Fibroblast of the aortic adventitia (primary cell): ENCODE measurements around the gene BICD2. TPM values are rescaled to one million over a fixed set of nuclear protein-coding genes. Genes with fewer than 3 reads are reported as not detected.

Experiments
- DNase-seq: peaks from one replicate; pipeline ENCODE4 v3.0.0-alpha.2; 2010; ENCODE audit warnings: low read depth
- H3K4me3 ChIP-seq: 2 replicates; pipeline ENCODE4 v1.5.1; 2011; ENCODE audit warnings: low read depth, mild to moderate bottlenecking, control low read depth, low read length, moderate library complexity
- CTCF ChIP-seq: IDR thresholded peaks from 2 replicates; pipeline ENCODE4 v1.5.1; 2011; ENCODE audit warnings: mild to moderate bottlenecking, low read length, control low read depth, inconsistent platforms; ENCODE audit not compliant: insufficient read depth
- total RNA-seq: library from RNA; depleted of rRNA; stranded (reverse); fragments of >200 nt; gene quantifications from 2 replicates; pipeline ENCODE4 v1.2.3, GENCODE V29; 2012; ENCODE audit warnings: low replicate concordance

Gene BICD2
- total RNA-seq, 1 donor: 39.7 TPM

DNA sequence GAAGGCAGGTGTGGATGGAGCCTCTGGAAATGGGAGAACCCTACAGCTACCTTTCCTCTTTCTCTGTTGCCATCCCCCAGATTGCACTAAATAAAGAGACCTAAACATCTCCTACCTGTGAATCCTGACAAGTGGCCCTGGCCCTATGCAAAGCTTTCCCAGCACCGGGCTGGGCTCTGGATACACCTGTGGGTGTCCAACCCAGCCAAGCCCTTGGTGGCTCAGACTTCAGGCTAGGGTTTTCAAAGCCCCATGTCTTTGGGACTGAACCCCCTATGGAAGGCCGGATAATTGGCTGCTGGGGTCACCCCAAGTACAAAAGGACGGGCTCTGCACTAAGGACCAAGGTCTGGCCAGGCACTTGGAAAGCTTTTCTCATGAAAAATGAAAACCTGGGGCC is 50.6 kb downstream of the BICD2 start:
- TF ChIP-seq CTCF: no peak
- no peak overlapping the region for H3K4me3 ChIP-seq
- no peak for DNase-seq

GRCh38 chr9:92713528-92713927 is 51.1 kb downstream of the BICD2 start:
- DNase-seq: no peak
- H3K4me3 ChIP-seq: no peak overlapping the region
- TF ChIP-seq CTCF: no peak

- DNase-seq: no peak
- no peak overlapping the region for H3K4me3 ChIP-seq
- no peak for TF ChIP-seq CTCF
These were observed 51.9 kb downstream of the BICD2 start for GRCh38 chr9:92712767-92713166.

DNA sequence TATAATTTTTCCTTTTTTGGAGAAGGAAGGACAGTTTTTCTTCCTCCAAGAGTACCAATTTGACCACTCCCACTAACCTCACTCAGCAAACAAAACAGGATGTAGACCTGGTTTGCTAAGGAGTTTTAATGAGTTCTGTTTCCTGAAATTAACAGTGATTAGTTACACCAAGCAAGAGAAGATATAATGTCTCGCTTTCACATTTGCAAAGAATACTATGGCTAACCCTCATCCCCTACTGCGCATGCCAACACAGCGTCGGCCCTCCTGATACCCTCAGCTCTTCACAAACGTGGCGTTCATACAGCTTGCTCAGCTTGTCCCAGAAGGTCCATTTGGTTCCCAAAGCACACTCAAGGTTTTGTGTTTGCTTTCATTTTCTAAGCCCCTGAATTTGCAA is 52.8 kb downstream of the BICD2 start:
- DNase-seq: no peak
- TF ChIP-seq CTCF: no peak
- H3K4me3 ChIP-seq: no peak overlapping the region

DNA sequence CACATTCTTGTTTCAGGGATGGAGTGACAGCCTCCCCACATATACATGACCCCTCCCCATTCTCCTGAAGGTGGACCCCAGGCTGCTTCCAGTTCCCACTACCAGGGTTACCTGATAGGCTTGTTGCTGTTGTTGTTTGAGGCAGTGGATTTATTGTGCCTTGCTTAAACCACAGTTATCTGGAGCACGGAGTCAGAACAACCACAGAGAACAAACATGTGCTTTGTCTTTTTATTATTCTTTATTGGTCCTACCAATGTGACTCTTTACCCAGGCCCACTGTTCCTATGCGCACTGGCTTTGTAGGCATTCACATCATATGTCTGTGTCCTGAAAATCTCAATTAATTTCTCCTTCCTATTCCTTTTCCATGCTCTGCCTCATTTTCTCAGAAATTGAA is 53.5 kb downstream of the BICD2 start:
- no peak overlapping the region for H3K4me3 ChIP-seq
- DNase-seq: no peak
- TF ChIP-seq CTCF: no peak

GRCh38 chr9:92710368-92710767 is 54.3 kb downstream of the BICD2 start:
- no peak overlapping the region for H3K4me3 ChIP-seq
- no peak for DNase-seq
- no peak for TF ChIP-seq CTCF

GRCh38 chr9:92709954-92710353 is 54.7 kb downstream of the BICD2 start:
- TF ChIP-seq CTCF: no peak
- no peak overlapping the region for H3K4me3 ChIP-seq
- no peak for DNase-seq
